Central memory CD8-positive, alpha-beta T cell (primary cell): ENCODE measurements around the gene INPP4B.

Experiments
- ATAC-seq: fragments of 150-1000 bp; cut with Tn5 transposase; replicated peaks from 2 replicates; pipeline ENCODE4 v1.10.0; 2022; ENCODE audit warnings: mild to moderate bottlenecking, moderate FRiP score, moderate number of reproducible peaks; ENCODE audit not compliant: poor library complexity, severe bottlenecking; ENCODE audit errors: extremely low read depth
- DNase-seq, 2 donors: peaks; one replicate each; pipeline ENCODE4 v3.0.0; 2021; ENCODE audit warnings: low spot score in 2 of 2
- H3K27ac Mint-ChIP-seq: one replicate; pipeline ENCODE4 v1.8.0; 2022; ENCODE audit warnings: low read depth, mild to moderate bottlenecking, moderate library complexity, mixed read lengths
- H3K27me3 Mint-ChIP-seq: one replicate; pipeline ENCODE4 v1.8.0; 2022; ENCODE audit warnings: mixed read lengths
- H3K36me3 Mint-ChIP-seq: one replicate; pipeline ENCODE4 v1.8.0; 2022; ENCODE audit warnings: mild to moderate bottlenecking, moderate library complexity, mixed read lengths; ENCODE audit not compliant: insufficient read depth
- H3K4me1 Mint-ChIP-seq: one replicate; pipeline ENCODE4 v1.8.0; 2022; ENCODE audit warnings: mixed read lengths
- H3K4me3 Mint-ChIP-seq: one replicate; pipeline ENCODE4 v1.8.0; 2022; ENCODE audit warnings: mild to moderate bottlenecking, moderate library complexity, mixed read lengths
- H3K9me3 Mint-ChIP-seq: one replicate; pipeline ENCODE4 v1.8.0; 2022; ENCODE audit warnings: mixed read lengths

INPP4B gene

GRCh38 chr4:142416121-142416520 is 430.0 kb downstream of the INPP4B start:
- no peak for ATAC-seq
- Mint-ChIP-seq H3K27me3 (no peaks in the 10 kb centered on the region), H3K27ac (peak overlapping the region; percentile 92), H3K4me1 (peaks cover 34% of the 10 kb centered on the region), H3K4me3 (peak overlapping the region; percentile 63), H3K36me3 (peaks cover 1% of the 10 kb centered on the region), H3K9me3 (no peaks in the 10 kb centered on the region)
- no peak for DNase-seq

- Mint-ChIP-seq H3K9me3 (no peaks in the 10 kb centered on the region), H3K4me3 (no peak overlapping the region), H3K27ac (no peak overlapping the region), H3K27me3 (no peaks in the 10 kb centered on the region), H3K36me3 (no peaks in the 10 kb centered on the region), H3K4me1 (peaks cover 34% of the 10 kb centered on the region)
- DNase-seq, result no peak
- no peak for ATAC-seq
Observed at GRCh38 chr4:142414366-142414990, 431.6 kb downstream of the INPP4B start.

- no peak overlapping the region for H3K27ac Mint-ChIP-seq
- no peak for DNase-seq
- no peak for ATAC-seq
- H3K4me3 Mint-ChIP-seq, result no peak overlapping the region
- peaks cover 39% of the 10 kb centered on the region for H3K4me1 Mint-ChIP-seq
- no peaks in the 10 kb centered on the region for H3K27me3 Mint-ChIP-seq
- H3K36me3 Mint-ChIP-seq, result no peaks in the 10 kb centered on the region
- H3K9me3 Mint-ChIP-seq, result no peaks in the 10 kb centered on the region
Observed at GRCh38 chr4:142413485-142413884, 432.6 kb downstream of the INPP4B start.

DNA sequence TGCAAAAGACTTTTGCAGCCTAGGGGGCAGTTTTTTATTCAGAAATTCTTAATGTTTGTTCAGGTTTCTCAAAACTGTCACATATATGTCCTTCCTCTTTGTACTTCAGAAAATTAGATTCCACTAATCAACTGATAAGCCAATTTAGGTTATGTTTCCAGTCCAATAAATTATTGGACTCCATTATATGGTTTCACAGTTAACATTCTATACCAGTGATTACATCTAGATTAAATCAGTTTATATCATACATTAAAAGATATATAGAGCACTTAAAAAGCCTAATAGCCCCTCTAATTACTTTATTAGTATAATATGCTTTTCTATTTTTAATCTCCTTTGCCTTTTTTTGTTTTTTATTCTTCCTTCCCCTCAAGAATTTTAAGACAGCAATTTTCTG is 434.1 kb downstream of the INPP4B start:
- Mint-ChIP-seq H3K27me3 (no peaks in the 10 kb centered on the region), H3K36me3 (peaks cover 3% of the 10 kb centered on the region), H3K9me3 (no peaks in the 10 kb centered on the region), H3K4me3 (no peak overlapping the region), H3K4me1 (peaks cover 42% of the 10 kb centered on the region), H3K27ac (no peak overlapping the region)
- no peak for ATAC-seq
- DNase-seq, result no peak

- no peak for ATAC-seq
- Mint-ChIP-seq H3K27me3 (no peaks in the 10 kb centered on the region), H3K9me3 (no peaks in the 10 kb centered on the region), H3K27ac (peak overlapping the region; percentile 64), H3K4me1 (peaks cover 46% of the 10 kb centered on the region), H3K36me3 (peaks cover 13% of the 10 kb centered on the region), H3K4me3 (no peak overlapping the region)
- no peak for DNase-seq
Observed at GRCh38 chr4:142408003-142408441, 438.1 kb downstream of the INPP4B start.

DNA sequence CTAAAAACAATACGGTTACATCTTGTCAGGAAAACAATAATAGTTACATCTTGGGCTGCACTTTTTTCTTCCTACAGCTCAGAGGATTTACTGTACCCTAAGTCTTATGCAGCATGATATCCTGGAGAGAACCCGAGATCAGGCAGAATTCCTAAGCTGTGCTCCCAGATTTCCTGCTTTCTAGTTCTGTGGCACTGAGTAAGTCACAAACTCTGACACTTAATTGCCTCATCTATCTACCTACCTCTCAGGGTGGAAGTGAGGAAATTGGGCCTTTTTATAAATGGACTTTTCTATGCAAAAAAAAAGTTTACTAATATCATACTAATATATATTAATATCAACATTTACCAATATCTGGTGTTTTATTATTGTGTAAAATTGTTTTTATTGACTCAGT is 438.5 kb downstream of the INPP4B start:
- H3K27me3 Mint-ChIP-seq, result no peaks in the 10 kb centered on the region
- ATAC-seq (no peak), DNase-seq (no peak)
- peaks cover 13% of the 10 kb centered on the region for H3K36me3 Mint-ChIP-seq
- H3K4me1 Mint-ChIP-seq, result peaks cover 47% of the 10 kb centered on the region
- H3K4me3 Mint-ChIP-seq, result peak overlapping the region; percentile 93
- no peaks in the 10 kb centered on the region for H3K9me3 Mint-ChIP-seq
- peak overlapping the region; percentile 90 for H3K27ac Mint-ChIP-seq

DNA sequence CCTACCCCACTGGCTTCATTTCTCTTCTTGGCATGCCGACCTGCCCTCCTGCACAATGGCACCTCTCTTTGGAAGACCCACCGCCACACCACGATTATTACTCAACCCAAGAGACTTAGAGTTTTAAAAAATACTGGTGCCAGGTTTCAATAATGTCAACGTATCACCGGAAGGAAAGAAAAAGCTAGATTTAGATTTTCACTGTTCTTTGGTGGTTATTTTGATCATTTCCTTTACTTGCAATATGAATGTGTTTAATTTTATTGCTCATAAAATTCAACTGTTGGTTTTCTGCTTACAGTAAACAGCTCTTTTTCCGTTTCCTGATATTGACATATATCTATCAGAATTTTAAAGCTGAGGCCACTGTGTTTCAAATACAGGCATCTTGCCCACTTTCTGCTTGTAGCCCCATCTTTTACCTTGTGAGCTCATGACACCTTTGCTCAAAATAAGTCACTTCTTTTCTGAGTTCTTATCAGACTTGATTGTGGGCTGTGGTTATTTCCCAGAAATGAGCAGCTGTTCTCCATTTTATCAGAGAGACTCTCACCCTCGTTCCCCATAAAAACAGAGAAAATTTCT is 439.1 kb downstream of the INPP4B start:
- Mint-ChIP-seq H3K27me3 (no peaks in the 10 kb centered on the region), H3K4me1 (peaks cover 47% of the 10 kb centered on the region), H3K9me3 (no peaks in the 10 kb centered on the region), H3K4me3 (peak overlapping the region; percentile 93), H3K27ac (peak overlapping the region; percentile 90), H3K36me3 (peaks cover 15% of the 10 kb centered on the region)
- DNase-seq (no peak), ATAC-seq (peak; percentile 46)

GRCh38 chr4:142406499-142406835 is 439.6 kb downstream of the INPP4B start:
- DNase-seq (no peak), ATAC-seq (no peak)
- Mint-ChIP-seq H3K4me1 (peaks cover 47% of the 10 kb centered on the region), H3K4me3 (peak overlapping the region; percentile 93), H3K9me3 (no peaks in the 10 kb centered on the region), H3K36me3 (peaks cover 15% of the 10 kb centered on the region), H3K27me3 (no peaks in the 10 kb centered on the region), H3K27ac (peak overlapping the region; percentile 90)

GRCh38 chr4:142405695-142406498 is 440.2 kb downstream of the INPP4B start:
- H3K27me3 Mint-ChIP-seq, result no peaks in the 10 kb centered on the region
- H3K27ac Mint-ChIP-seq, result peak overlapping the region; percentile 90
- peak overlapping the region; percentile 93 for H3K4me3 Mint-ChIP-seq
- H3K4me1 Mint-ChIP-seq, result peaks cover 52% of the 10 kb centered on the region
- H3K9me3 Mint-ChIP-seq, result no peaks in the 10 kb centered on the region
- DNase-seq (no peak), ATAC-seq (peak; percentile 1)
- H3K36me3 Mint-ChIP-seq, result peaks cover 15% of the 10 kb centered on the region

DNA sequence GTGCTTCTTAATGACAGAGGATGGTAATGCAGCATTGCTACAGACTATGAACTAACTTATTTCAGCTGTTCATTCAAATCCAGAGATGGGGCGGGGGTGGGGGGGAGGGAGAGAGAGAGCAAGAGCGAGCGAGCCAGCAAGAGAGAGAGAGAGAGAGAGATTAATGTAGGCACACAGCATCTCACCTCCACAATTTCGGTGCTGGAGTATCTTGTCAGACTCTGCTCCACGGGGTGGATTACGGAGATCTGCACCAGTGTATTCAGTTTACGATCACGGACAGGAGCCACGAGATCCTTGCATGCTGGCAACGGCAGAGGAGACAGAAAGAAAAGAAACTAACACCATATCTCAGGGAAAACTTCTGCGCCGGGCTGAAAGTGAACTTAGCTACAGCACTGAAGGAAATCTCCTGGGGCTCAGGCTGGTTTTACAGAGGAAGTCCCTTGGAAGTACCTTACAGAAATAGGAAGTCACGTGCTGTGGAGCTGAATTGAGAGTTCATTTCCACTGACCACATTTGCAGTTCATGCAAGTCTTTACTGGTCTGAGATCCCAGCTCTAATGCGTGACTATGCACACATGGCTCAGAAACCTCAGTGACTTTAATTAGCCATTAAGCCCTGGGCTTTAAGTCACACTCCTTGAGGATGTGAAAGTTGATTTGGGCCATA is 440.9 kb downstream of the INPP4B start:
- H3K4me1 Mint-ChIP-seq, result peaks cover 59% of the 10 kb centered on the region
- peak overlapping the region; percentile 93 for H3K4me3 Mint-ChIP-seq
- H3K36me3 Mint-ChIP-seq, result peaks cover 15% of the 10 kb centered on the region
- no peaks in the 10 kb centered on the region for H3K9me3 Mint-ChIP-seq
- DNase-seq, result peak; percentile 29 to 42
- peak overlapping the region; percentile 90 for H3K27ac Mint-ChIP-seq
- no peaks in the 10 kb centered on the region for H3K27me3 Mint-ChIP-seq
- peak; percentile 57 for ATAC-seq

- Mint-ChIP-seq H3K9me3 (no peaks in the 10 kb centered on the region), H3K27me3 (no peaks in the 10 kb centered on the region), H3K36me3 (peaks cover 21% of the 10 kb centered on the region), H3K4me3 (peak overlapping the region; percentile 93), H3K4me1 (peaks cover 68% of the 10 kb centered on the region), H3K27ac (peak overlapping the region; percentile 90)
- DNase-seq, result no peak
- ATAC-seq, result no peak
Observed at GRCh38 chr4:142404191-142404611, 441.9 kb downstream of the INPP4B start.

DNA sequence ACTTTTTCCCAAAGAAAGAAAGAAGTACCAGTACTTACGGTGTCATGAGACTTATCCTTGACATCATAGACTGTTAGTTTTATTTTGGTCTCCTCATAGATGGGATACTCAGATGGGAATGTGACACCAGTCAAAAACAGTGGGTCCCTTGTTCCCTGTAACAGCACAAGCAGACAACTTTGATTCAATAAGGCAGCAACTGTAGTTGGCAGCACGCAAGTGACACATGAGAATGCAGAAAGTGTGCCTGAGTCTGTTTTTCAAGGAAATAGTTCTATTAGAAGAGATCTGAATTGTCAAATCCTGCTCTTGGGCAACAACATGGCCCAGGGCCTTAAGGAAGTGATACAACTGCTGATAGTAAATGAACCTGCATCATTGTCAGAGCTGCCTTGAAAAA is 443.2 kb downstream of the INPP4B start:
- no peaks in the 10 kb centered on the region for H3K9me3 Mint-ChIP-seq
- peak overlapping the region; percentile 83 for H3K4me3 Mint-ChIP-seq
- H3K36me3 Mint-ChIP-seq, result peaks cover 24% of the 10 kb centered on the region
- DNase-seq (no peak), ATAC-seq (no peak)
- no peaks in the 10 kb centered on the region for H3K27me3 Mint-ChIP-seq
- peak overlapping the region; percentile 90 for H3K27ac Mint-ChIP-seq
- peaks cover 68% of the 10 kb centered on the region for H3K4me1 Mint-ChIP-seq
